Activated CD4-positive, alpha-beta T cell treated with anti-CD3 and anti-CD28 coated beads for 1 hour (primary cell): ENCODE results near the gene SPIN1.

Source experiments
- DNase-seq: peaks from one replicate; pipeline ENCODE4 v3.0.0-alpha.2; 2020

The SPIN1 gene

DNA sequence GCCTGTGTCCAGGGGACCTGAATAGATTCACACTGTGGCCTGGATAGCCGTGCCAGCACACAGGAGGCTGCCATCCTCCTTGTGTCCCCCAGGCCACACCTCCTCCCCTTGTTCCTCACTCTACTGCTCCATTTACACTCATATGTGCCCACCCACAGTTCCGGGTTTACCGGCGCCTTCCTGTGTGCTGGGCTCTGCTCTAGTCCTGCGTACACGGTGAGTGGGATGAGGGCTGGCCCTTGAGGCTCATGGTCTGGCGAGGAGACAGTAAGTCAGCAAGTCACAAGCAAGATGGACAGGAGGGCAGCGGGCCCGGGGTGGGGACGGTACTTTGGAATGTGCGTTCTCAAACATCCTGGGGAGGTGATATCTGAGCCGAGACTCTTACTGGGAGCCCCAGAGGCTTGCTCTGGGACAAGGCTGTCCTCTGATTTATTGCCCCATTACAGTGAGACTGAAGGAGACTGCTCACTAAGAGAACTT lies 114.3 kb downstream of the SPIN1 start:
- DNase-seq = no peak

DNA sequence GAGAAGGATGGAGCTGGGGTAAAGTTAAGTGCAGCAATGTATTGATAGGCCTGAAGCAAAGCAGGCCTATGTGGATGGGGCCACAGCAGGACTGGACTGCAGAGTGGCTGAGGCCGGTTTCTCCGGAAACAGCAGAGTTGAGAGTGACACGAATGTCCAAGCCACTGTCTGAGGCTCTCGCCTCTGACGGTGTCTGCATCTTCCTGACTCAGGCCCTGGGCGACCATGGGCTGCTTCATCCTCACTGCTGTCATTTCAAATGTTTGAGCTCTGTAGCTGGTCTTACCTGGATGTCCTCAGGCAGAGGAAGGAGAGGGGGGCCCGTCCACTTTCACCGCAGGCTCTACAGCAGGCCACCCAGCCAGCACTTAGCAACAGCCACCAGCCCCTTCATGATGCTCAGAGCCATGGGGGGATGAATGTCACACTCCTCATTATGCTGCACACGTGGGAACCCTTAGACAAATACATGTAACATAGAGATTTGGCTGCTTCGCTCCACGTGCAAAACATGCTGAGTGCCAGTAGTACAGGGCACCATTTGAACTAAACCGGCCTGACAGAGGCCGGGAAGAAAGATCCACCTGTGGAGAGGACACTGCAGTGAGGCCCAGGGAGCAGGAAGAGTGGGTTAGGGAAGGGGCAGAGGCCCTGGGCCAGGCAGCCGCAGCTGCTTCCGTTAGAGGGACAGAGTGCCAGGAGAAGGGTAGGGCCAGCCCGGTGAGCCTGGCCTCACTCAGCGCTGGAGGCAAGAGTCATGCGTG lies 115.0 kb downstream of the SPIN1 start:
- DNase-seq = no peak

DNA sequence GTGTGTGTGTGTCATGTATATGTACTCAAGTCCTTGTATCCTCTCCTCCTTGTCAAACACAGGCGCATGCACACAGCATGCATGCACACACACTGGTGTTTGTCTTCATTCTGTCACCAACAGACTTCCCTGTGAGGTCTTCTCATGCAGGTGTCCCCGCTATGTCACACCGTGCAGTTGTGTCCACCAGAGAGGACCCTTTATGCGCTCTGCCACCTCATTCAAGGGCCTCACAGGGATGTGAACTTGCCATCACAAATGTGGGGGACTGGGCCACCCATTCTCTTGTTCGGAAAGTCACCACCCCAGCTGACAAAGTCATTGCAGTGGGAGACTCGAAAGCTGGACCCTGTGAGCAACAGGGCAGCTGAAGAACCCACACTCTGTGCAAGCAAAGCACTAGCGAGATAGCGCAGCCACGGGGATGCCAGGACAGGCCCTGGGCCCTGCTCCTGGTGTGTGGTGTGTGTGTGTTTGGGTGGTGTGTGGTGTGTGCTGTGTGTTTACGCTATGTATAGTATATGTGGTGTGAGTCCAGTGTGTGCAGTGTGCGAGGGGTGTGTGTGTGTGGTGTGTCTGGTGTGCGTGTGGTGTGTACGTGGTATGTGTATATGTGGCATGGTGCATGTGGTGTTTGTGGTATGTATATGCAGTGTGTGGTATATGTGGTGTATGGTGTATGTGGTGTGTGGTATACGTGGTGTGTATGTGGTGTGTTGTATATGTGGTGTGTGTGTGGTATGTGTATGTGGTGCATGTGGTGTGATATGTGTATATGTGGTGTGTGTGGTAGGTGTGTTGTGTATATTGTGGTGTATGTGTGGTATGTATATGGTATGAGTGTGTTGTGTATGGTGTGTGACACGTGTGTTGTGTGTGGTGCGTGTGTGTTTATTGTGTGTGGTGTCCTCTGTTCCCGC lies 115.9 kb downstream of the SPIN1 start:
- DNase-seq = no peak

DNA sequence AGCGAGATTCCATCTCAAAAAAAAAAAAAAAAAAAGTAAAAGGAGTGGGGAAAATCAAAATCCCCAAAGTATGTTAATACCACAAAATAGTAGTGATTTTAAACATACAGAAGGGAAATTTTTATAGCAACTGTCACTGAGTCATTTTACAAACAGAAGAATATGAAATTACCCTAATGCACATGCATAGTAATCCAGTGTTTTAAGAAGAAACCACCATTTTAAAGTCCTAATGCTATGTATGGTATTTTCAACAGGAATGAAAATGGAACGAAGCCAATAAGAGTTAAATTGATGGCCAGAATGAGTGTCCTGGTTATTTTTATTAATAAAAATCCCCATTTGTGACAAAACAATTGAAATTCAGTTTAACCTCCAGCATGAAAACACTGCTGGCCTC lies 120.1 kb downstream of the SPIN1 start:
- DNase-seq = no peak

DNA sequence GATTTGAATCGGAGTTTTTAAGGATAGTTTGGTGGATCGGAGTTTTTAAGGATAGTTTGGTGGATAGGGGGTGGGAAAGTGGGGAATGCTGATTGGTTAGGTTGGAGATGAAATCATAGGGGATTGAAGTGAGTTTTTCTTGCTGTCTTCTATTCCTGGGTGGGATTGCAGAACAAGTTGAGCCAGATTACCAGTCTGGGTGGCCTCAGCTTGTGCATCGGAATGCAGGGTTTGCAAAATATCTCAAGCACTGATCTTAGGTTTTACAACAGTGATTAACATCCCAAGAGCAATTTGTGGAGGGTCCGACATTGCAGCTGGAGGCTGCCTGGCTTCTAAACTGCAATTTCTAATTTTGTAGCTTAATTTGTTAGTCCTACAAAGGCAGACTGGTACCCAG lies 123.7 kb downstream of the SPIN1 start:
- no peak for DNase-seq

DNA sequence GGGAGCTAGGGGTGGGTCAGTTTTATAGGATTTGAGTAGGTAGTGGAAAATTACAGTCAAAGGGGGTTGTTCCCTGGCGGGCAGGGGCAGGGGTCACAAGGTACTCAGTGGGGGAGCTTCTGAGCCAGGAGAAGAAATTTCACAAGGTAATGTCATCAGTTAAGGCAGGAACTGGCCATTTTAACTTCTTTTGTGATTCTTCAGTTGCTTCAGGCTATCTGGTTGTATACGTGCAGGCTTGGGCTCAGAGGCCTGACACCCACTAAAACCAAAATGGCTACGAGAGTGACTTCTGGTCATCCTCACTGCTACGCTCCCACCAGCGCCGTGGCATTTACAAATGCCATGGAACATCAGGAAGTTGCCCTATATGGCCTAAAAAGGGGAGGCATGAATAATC lies 126.0 kb downstream of the SPIN1 start:
- no peak for DNase-seq

DNA sequence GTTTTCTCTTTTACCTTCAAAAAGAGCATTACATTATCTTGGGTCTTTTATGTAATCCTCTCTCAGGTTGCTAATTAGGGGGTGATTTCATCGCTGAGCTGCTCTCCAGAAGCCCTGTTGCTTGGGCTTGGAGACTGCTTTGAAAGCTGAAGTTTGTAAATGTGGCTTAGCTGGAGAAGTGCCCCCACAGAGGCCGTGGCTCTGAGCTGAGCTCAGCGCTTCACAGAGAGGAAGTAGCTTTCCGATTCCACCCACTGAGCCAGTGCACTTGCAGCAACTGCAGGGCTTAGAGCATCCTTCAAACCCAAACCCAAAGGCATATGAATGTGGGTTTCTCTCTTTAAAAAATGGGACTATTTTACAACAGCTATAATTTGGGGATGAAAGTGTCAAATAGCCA lies 133.1 kb downstream of the SPIN1 start:
- DNase-seq = no peak

DNA sequence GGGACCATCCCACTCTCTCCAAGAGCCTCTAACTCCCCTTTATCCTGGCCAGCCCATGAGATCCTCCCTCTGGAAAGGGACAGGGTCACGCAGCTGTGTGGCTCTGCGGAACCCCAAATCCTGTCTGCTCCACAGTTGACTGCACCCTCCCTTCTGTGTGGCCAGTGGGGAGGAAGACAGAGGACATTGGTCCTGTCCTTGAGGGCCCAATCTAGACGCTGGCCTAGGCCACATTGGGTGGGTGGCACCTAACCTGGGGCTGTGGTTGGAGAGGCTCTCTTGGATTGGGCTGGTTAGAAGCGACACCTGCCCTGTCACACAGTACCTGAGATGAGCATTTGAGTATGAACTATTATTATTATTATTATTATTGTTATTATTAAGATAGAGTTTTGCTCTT lies 134.1 kb downstream of the SPIN1 start:
- no peak for DNase-seq

DNA sequence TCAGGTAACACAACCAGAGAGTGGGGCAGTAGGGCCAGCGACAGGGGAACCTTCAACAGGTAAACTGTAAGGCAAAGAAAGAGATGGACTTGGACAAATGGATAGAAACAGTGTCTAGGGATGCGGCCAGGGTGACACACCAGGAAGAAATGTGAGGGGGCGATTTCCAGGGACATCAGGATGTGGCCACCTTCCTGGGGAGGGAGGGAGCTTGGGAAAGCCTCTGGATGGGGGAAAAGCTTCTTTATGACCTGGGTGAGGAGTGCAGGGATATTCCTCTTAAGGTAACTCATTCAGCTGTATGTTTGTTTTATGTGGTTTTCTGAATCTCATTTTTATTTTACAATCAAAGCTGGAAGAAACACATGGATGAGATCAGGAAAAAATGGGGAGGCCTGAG lies 134.8 kb downstream of the SPIN1 start:
- DNase-seq = no peak

DNA sequence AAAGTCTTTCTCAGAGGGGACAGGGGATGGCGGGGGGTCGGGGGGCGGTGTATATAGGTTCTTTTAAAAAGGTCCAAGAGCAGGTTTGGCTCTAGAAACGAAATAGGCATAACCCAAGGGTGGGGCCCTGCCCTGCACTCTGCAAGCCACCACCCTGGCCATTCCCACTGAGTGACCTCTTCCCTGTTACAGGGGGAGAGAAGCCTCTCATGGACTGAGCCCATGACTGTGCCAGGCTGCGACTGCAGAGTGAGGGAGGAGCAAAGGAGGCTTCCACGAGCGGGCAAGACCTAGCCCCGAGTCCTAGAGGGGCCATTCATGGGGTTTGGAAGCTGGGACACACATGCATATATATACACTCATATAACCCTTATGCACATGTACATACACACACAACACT lies 136.7 kb downstream of the SPIN1 start:
- no peak for DNase-seq

DNA sequence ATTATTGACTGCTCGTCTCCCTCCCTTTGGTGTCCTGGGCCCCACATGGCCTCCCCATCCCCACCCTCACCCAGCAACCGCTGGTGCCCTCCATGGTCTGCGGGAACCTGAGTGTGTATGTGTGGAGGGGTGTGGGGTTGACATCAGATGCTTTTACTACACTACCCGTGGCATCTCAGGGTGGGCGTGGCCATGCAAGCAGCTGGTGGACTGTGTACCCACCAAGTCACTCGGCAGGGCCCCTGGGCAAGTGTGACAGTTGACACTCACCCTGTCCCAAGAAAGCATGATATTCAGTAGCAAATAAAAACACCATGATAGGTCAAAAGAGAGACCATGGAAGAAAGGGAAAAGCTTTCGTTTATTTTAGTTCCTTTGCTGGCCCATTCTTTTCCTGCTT lies 139.4 kb downstream of the SPIN1 start:
- no peak for DNase-seq
